Adipocyte (in vitro differentiated cells): Measurements from ENCODE around the gene MELTF.
"Not testable (repeated sequence)": the region's sequence is repeated elsewhere in the genome, so short reads cannot be mapped to it uniquely, and the experiment has no call there.

ENCODE experiments used
- DNase-seq: peaks from one replicate; pipeline ENCODE4 v3.0.0-alpha.2; 2015; ENCODE audit warnings: low read depth
- H3K27me3 ChIP-seq: replicated peaks from 2 replicates; pipeline ENCODE4 v1.7.0; 2013; ENCODE audit warnings: mild to moderate bottlenecking, low read length, moderate library complexity; ENCODE audit not compliant: control insufficient read depth, insufficient read depth
- H3K36me3 ChIP-seq: 2 replicates; pipeline ENCODE4 v1.7.0; 2013; ENCODE audit warnings: low read length, mild to moderate bottlenecking, moderate library complexity; ENCODE audit not compliant: control insufficient read depth, insufficient read depth, severe bottlenecking
- H3K4me1 ChIP-seq: 2 replicates; pipeline ENCODE4 v1.7.0; 2013; ENCODE audit warnings: mild to moderate bottlenecking, low read length, moderate library complexity; ENCODE audit not compliant: control insufficient read depth, insufficient read depth
- H3K4me3 ChIP-seq: 2 replicates; pipeline ENCODE4 v1.7.0; 2013; ENCODE audit warnings: mild to moderate bottlenecking, low read length, moderate library complexity
- H3K9ac ChIP-seq: 2 replicates; pipeline ENCODE4 v1.7.0; 2013; ENCODE audit warnings: mild to moderate bottlenecking, low read length, moderate library complexity
- H3K9me3 ChIP-seq: 2 replicates; pipeline ENCODE4 v1.7.0; 2013; ENCODE audit warnings: mild to moderate bottlenecking, low read length, moderate library complexity; ENCODE audit not compliant: control insufficient read depth

MELTF gene

DNA sequence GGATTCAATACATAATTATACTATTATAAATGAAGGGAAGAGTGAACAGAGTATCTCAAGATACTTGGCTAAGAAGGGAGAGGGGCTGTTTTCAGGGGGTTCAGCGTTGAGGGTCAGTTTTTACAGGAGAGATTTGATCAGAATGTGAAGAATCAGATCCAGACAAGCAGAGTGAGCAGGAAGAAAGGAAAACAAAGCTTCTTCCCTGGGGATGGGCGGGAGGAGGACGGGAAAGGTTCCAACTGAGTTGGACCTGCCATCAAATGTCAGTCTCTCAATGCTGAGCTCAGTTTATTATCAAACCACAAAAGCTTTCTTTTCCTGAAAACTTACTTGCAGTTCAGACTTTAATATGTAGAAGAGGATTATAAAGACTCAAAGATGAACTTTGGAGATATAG is 6.0 kb upstream of the MELTF start:
- Histone ChIP-seq H3K36me3 (no peaks in the 10 kb centered on the region), H3K4me3 (no peak overlapping the region), H3K9ac (no peak overlapping the region), H3K4me1 (peaks cover 15% of the 10 kb centered on the region), H3K27me3 (no peaks in the 10 kb centered on the region), H3K9me3 (no peaks in the 10 kb centered on the region)
- no peak for DNase-seq

- H3K4me1 ChIP-seq, result peaks cover 15% of the 10 kb centered on the region
- H3K4me3 ChIP-seq, H3K9ac ChIP-seq, H3K36me3 ChIP-seq, H3K27me3 ChIP-seq, H3K9me3 ChIP-seq, DNase-seq: not testable (repeated sequence)
Observed at GRCh38 chr3:197034778-197035177, 5.2 kb upstream of the MELTF start.

DNA sequence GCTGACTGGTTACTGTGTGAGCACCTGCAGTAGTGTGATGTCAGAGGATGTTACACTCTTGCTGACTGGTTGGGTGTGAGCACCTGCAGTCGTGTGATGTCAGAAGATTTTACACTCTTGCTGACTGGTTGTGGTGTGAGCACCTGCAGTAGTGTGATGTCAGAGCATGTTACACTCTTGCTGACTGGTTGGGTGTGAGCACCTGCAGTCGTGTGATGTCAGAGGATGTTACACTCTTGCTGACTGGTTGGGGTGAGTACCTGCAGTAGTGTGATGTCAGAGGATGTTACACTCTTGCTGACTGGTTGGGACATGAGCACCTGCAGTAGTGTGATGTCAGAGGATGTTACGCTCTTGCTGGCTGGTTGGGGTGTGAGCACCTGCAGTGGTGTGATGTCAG is 4.1 kb upstream of the MELTF start:
- not testable (repeated sequence) for DNase-seq, H3K9ac ChIP-seq, H3K27me3 ChIP-seq, H3K4me3 ChIP-seq, H3K36me3 ChIP-seq, H3K9me3 ChIP-seq
- peaks cover 15% of the 10 kb centered on the region for H3K4me1 ChIP-seq

DNA sequence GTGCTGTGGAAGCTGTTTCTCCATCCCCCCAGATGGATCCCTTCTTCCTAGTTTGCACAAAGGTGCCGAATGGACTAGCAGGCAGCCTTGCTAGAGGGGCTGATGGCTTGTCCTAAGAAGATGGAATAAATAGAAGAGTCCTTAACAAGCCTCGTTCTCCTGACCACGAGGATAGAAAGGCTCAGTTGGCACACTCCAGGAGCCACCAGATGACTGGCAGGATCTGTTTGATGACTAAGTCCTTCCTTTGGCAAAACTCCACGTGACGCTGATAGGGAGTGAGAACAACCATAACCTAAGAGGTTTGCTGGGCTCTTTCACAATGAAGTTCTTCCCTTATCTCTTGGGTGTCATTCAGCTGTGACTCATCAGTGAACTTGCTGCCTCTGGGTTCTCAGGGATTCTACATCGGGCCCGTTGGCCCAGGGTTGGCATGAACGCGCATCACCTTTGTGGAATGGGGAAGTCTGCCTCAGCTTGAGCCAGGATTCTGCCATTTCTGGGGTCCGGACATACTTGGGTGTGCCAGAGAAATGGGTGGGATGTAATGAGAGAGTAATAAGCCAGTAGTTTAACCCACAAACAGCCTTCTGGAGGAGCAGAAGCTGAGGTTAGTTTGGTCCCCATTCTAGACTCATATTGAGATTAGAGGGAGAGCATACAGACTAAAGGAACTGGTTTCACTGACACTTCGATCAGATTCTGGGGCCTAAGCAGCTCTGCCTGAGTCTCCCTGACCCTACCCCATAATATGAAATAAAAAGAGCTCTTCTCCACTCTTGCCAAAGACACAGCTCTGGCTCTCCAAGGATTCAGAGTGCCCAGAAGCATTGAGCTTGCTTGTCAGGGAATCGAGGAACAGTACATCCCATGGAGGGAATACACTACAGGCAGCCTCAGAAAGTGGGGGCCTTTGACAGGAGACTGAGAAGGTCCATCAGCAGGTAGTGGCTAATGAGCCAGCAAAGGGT is 2.0 kb upstream of the MELTF start:
- H3K27me3 ChIP-seq, result no peaks in the 10 kb centered on the region
- H3K9me3 ChIP-seq, result no peaks in the 10 kb centered on the region
- H3K36me3 ChIP-seq, result no peaks in the 10 kb centered on the region
- peak; percentile 93 for DNase-seq
- H3K4me3 ChIP-seq, result no peak overlapping the region
- H3K9ac ChIP-seq, result peak overlapping the region; percentile 15
- H3K4me1 ChIP-seq, result peaks cover 15% of the 10 kb centered on the region

DNA sequence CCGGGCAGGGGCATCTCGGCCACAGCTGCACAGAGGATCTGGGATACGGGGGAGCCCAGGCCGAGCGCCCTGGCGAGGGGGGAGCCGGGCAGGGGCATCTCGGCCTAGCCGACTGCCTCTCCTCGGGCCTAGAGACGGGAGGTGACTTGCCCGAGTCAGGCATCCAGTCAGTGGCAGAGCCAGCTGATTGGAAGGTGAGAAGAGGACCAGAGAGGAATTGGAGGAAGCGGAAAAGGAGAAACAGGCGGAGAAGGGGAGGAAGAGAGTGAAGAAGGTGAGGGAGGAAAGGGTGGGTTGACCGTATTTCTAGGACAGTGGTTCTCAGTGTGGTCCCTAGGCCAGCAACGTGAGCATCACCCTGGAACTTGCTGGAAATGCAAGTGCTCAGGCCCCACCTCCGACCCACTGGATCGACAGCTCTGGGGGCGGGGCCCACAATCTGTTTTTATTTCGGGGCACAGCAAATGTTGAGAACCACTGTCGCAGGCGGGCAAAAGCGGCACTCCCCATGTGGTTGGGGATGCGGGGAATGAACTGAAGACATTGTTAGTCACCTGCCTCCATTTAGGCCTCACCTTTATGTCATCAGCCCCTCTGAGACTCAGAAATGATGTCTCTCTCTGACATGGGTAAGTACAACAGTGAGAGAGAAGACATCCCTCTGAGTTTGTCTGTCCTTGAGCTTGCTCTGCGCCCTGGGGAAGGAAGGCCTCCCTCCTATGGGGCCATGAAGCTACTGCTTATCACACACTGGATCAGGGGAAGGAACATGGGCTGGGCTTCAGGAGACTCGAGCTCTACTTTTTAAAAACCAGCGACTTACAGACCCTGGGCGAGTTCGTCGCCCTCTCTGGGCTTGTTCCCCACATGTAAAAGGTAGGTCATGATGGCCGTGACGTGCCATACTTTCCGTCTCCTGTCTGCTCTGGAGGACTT is 1.0 kb upstream of the MELTF start:
- no peak for DNase-seq
- Histone ChIP-seq H3K4me3 (no peak overlapping the region), H3K9me3 (no peaks in the 10 kb centered on the region)

GRCh38 chr3:197028728-197029510 is 698 bp downstream of the MELTF start:
- peak; percentile 39 for DNase-seq
- Histone ChIP-seq H3K27me3 (no peaks in the 10 kb centered on the region), H3K4me3 (peak overlapping the region; percentile 74)

More for the DNA sequence above, 1.0 kb upstream of the MELTF start:
- no peaks in the 10 kb centered on the region for H3K27me3 ChIP-seq
- no peak overlapping the region for H3K9ac ChIP-seq
- H3K4me1 ChIP-seq, result peaks cover 15% of the 10 kb centered on the region
- no peaks in the 10 kb centered on the region for H3K36me3 ChIP-seq

GRCh38 chr3:197027896-197028727 is 1.5 kb downstream of the MELTF start:
- Histone ChIP-seq H3K9me3 (no peaks in the 10 kb centered on the region), H3K9ac (no peak overlapping the region), H3K27me3 (peaks cover 2% of the 10 kb centered on the region), H3K4me1 (peaks cover 15% of the 10 kb centered on the region), H3K36me3 (no peaks in the 10 kb centered on the region), H3K4me3 (peak overlapping the region; percentile 74)
- no peak for DNase-seq

More at GRCh38 chr3:197028728-197029510, 698 bp downstream of the MELTF start:
- no peaks in the 10 kb centered on the region for H3K36me3 ChIP-seq
- H3K9me3 ChIP-seq, result no peaks in the 10 kb centered on the region
- H3K4me1 ChIP-seq, result peaks cover 15% of the 10 kb centered on the region
- peak overlapping the region; percentile 70 for H3K9ac ChIP-seq

DNA sequence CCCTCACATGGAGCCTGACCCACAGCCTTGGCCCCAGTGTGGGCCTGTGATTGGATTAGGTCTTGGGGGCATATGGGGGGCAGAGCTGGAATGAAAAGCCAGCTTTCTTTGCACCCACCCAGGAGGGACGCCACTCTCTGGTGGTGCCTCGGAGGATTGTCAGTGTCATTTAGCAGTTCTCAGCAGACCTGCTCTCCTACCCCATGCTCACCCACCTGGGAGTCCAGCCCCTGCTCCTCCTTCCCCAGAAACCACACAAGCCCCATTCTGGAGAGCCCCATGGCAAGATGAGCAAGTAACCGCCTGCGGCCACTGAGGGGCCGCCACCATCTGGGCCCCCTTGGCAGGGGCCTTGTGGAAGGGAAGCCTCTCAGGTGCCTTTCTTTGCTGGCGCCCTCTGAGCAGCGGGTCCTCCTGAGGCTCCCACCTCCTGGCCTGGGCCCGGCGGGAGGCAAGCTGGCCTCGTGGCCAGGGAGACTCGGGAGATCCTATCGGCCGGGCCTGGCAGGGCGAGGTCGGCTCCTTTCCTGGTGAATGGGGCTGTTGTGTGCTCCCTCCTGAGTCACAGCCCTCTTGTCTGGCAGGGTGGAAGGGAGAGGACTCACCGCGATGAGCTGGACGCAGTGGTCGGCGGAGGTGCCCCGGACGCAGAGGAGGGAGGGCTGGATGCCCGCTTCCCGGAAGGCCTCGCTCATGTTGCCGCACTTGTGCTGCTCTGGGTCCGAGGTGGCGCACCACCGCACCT is 2.3 kb downstream of the MELTF start:
- Histone ChIP-seq H3K27me3 (peaks cover 5% of the 10 kb centered on the region), H3K4me1 (peaks cover 15% of the 10 kb centered on the region), H3K36me3 (no peaks in the 10 kb centered on the region), H3K4me3 (no peak overlapping the region), H3K9ac (no peak overlapping the region), H3K9me3 (no peaks in the 10 kb centered on the region)
- DNase-seq, result no peak

DNA sequence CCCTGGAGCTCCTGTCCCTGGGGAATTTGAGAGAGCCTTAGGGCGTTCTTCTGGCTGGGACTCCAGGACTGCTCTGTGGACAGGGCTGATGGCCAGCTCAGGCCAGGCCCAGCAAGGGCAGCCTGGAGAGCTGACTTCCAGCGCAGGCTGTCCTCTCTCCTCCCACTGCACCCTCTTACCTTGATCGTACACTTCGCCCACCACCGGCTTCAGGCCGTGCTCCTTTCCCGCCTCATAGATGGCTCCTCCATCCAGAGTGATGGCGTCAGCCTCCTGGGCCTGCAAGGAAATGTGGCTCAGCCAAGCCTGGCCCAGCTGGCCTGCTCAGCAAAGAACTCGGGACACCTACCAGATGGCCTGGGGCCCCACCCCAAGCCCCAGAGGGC is 3.1 kb downstream of the MELTF start:
- H3K4me1 ChIP-seq, result peaks cover 8% of the 10 kb centered on the region
- no peaks in the 10 kb centered on the region for H3K9me3 ChIP-seq

More for the DNA sequence above, 3.1 kb downstream of the MELTF start:
- no peaks in the 10 kb centered on the region for H3K36me3 ChIP-seq
- H3K27me3 ChIP-seq, result peaks cover 11% of the 10 kb centered on the region
- no peak for DNase-seq
- no peak overlapping the region for H3K4me3 ChIP-seq
- no peak overlapping the region for H3K9ac ChIP-seq
